Panc1 (cell line): ENCODE data around the gene DNAJB5. TPM values are rescaled to one million over a fixed set of nuclear protein-coding genes. Genes with fewer than 3 reads are reported as not detected.

Experiments used
- ATAC-seq: fragments of 200-7000 bp; cut with Tn5 transposase; 2 replicates; pipeline ENCODE4 v1.9.1; 2020; ENCODE audit warnings: mild to moderate bottlenecking, moderate library complexity
- BruUV-seq: library from RNA; stranded (reverse); fragments of 400-500 nt; replicated peaks from 2 replicates; lab custom pipeline; 2021; lab: Mats Ljungman, UMichigan
- CTCF ChIA-PET: fragments of 300-600 bp; sonication (Branson Sonifier 250); formaldehyde crosslinking; loops from one replicate; lab custom pipeline; 2022; ENCODE audit warnings: antibody characterized with exemption; lab: Charles Lee
- POLR2A ChIA-PET: fragments of 300-600 bp; sonication (Branson Sonifier 250); formaldehyde crosslinking; loops from one replicate; lab custom pipeline; 2022; ENCODE audit warnings: antibody characterized with exemption; lab: Charles Lee
- DNase-seq: peaks from one replicate; pipeline ENCODE4 v3.0.0-alpha.2; 2010; ENCODE audit warnings: low read depth, low spot score
- H3K27ac ChIP-seq: 2 replicates; pipeline ENCODE4 v1.5.1; 2011; ENCODE audit warnings: mild to moderate bottlenecking, low read length, inconsistent platforms
- H3K27me3 ChIP-seq: fragments of 200-500 bp; sonication (Bioruptor generic); 2 replicates; pipeline ENCODE4 v1.6.0; 2014; ENCODE audit warnings: low read length, inconsistent platforms; ENCODE audit not compliant: control insufficient read depth, insufficient read depth
- H3K36me3 ChIP-seq: fragments of 200-500 bp; sonication (Bioruptor generic); 2 replicates; pipeline ENCODE4 v1.5.1; 2014; ENCODE audit warnings: inconsistent platforms, mild to moderate bottlenecking, low read length, moderate library complexity; ENCODE audit not compliant: control insufficient read depth, insufficient read depth
- H3K4me1 ChIP-seq: 2 replicates; pipeline ENCODE4 v1.5.1; 2011; ENCODE audit warnings: inconsistent platforms, mild to moderate bottlenecking, low read length, moderate library complexity; ENCODE audit not compliant: control insufficient read depth, insufficient read depth
- H3K4me3 ChIP-seq, 2 experiments: 2 replicates each; pipeline ENCODE4 v1.5.1; 2011 to 2012; ENCODE audit warnings: low read depth in 2 of 2, low read length in 2 of 2, mild to moderate bottlenecking in 2 of 2, inconsistent platforms in 1 of 2, moderate library complexity in 1 of 2
- H3K9me3 ChIP-seq: fragments of 200-500 bp; sonication (Bioruptor generic); 2 replicates; pipeline ENCODE4 v1.5.1; 2014; ENCODE audit warnings: low read depth, mild to moderate bottlenecking, inconsistent platforms, low read length, moderate library complexity; ENCODE audit not compliant: control insufficient read depth, insufficient read depth
- CTCF ChIP-seq: fragments of 450-650 bp; IDR thresholded peaks from 2 replicates; pipeline ENCODE4 v1.5.1; 2017; ENCODE audit warnings: mild to moderate bottlenecking
- POLR2AphosphoS5 ChIP-seq: IDR thresholded peaks from 2 replicates; pipeline ENCODE4 v1.6.1; 2012; ENCODE audit warnings: mild to moderate bottlenecking, low read depth, low read length, moderate library complexity
- REST ChIP-seq, 2 experiments: IDR thresholded peaks; 2 replicates each; pipeline ENCODE4 v1.6.1; 2011 to 2012; ENCODE audit warnings: low read depth in 2 of 2, control low read depth in 1 of 2, low read length in 1 of 2, mild to moderate bottlenecking in 1 of 2, moderate library complexity in 1 of 2; ENCODE audit not compliant: insufficient read depth in 1 of 2
- SIN3A ChIP-seq: IDR thresholded peaks from 2 replicates; pipeline ENCODE4 v1.6.1; 2012; ENCODE audit warnings: low read depth, mild to moderate bottlenecking, low read length, moderate library complexity, borderline replicate concordance; ENCODE audit not compliant: insufficient read depth
- TCF7L2 ChIP-seq: IDR thresholded peaks from 2 replicates; pipeline ENCODE4 v1.6.1; 2011; ENCODE audit warnings: mild to moderate bottlenecking, low read depth, low read length, inconsistent platforms
- in situ Hi-C: cut with HindIII; loops from 2 replicates; pipeline ENCODE4 v1.10.0; 2016; ENCODE audit warnings: low sequenced_read_pairs, low pct_unique_long_range_greater_than_20kb
- intact Hi-C: fragments of 100-400 bp; cut with micrococcal nuclease; formaldehyde crosslinking; loops from one replicate; pipeline ENCODE4 v1.10.0; 2022; ENCODE audit not compliant: unreplicated experiment
- total RNA-seq: library from RNA; stranded (reverse); gene quantifications from one replicate; pipeline ENCODE4 v1.2.1, GENCODE V29; 2021; ENCODE audit not compliant: unreplicated experiment

Gene DNAJB5
- total RNA-seq, 1 experiment from 2014 or later: 9.7 TPM

GRCh38 chr9:34990908-34991606, 1.5 kb downstream of the DNAJB5 start:
- no peaks in the 10 kb centered on the region for H3K9me3 ChIP-seq
- in situ Hi-C loops (no loop called here), intact Hi-C loops (no loop called here)
- no peak for TF ChIP-seq SIN3A
- TF ChIP-seq POLR2AphosphoS5: no peak
- TF ChIP-seq TCF7L2: no peak
- TF ChIP-seq CTCF: no peak
- no peak for TF ChIP-seq REST (IDR thresholded peaks at IDR 0.05; ENCODE audit: insufficient read depth in 1 of 2, low read depth in 2 of 2, low read length in 1 of 2)
- no peak for ATAC-seq
- H3K4me3 ChIP-seq: no peak overlapping the region
- CTCF ChIA-PET: interaction anchor here (0.6 kb wide), 1 partner anchor 686 kb away, joined by 3 read pairs; no protein-coding TSS in a partner anchor
- DNase-seq: no peak
- TSS peak; percentile 84 for BruUV-seq
- no peaks in the 10 kb centered on the region for H3K36me3 ChIP-seq
- POLR2A ChIA-PET: interaction anchor here (0.6 kb wide), 1 partner anchor 113 kb away, joined by 4 read pairs; no protein-coding TSS in a partner anchor
- H3K27ac ChIP-seq: no peak overlapping the region
- no peaks in the 10 kb centered on the region for H3K27me3 ChIP-seq
- H3K4me1 ChIP-seq: peaks cover 45% of the 10 kb centered on the region

- Histone ChIP-seq H3K4me3 (no peak overlapping the region), H3K36me3 (no peaks in the 10 kb centered on the region), H3K9me3 (no peaks in the 10 kb centered on the region), H3K27ac (peak overlapping the region; percentile 52), H3K27me3 (no peaks in the 10 kb centered on the region), H3K4me1 (peaks cover 45% of the 10 kb centered on the region)
- ATAC-seq (no peak), DNase-seq (no peak)
- ChIA-PET POLR2A (interaction anchor here (0.6 kb wide), 1 partner anchor 520 kb away, joined by 3 read pairs; no protein-coding TSS in a partner anchor), CTCF (interaction anchor here (1.0 kb wide), 1 partner anchor 93 kb away, joined by 3 read pairs; no protein-coding TSS in a partner anchor)
- no TSS peak for BruUV-seq
- intact Hi-C loops (no loop called here), in situ Hi-C loops (no loop called here)
- TF ChIP-seq SIN3A (no peak), POLR2AphosphoS5 (no peak), TCF7L2 (no peak)
These were observed 2.2 kb downstream of the DNAJB5 start for GRCh38 chr9:34991607-34992375.
